Endothelial cell of umbilical vein (primary cell): ENCODE results near the gene MAP1B. TPM values are rescaled to one million over a fixed set of nuclear protein-coding genes. Genes with fewer than 3 reads are reported as not detected.

Experiments used
- BruUV-seq: library from RNA; stranded (reverse); fragments of 400-500 nt; replicated peaks from 2 replicates; lab custom pipeline; 2021; lab: Mats Ljungman, UMichigan
- CTCF ChIA-PET: fragments of 300-600, 350-600 bp; sonication (Branson Sonifier 250); formaldehyde crosslinking; loops from one replicate; lab custom pipeline; 2021; ENCODE audit warnings: antibody characterized with exemption, inconsistent platforms; lab: Charles Lee
- POLR2A ChIA-PET: fragments of 300-600, 350-600 bp; sonication (Branson Sonifier 250); formaldehyde crosslinking; loops from one replicate; lab custom pipeline; 2021; ENCODE audit warnings: antibody characterized with exemption, inconsistent platforms; lab: Charles Lee
- DNase-seq: peaks from one replicate; pipeline ENCODE4 v3.0.0-alpha.2; 2011; ENCODE audit warnings: low read depth, low spot score
- FAIRE-seq: peaks from 2 replicates; lab custom pipeline; 2011; peaks lifted over from hg19 to GRCh38; lab: Jason Lieb, UNC
- H2AFZ ChIP-seq: 2 replicates; pipeline ENCODE4 v1.6.0; 2012; ENCODE audit warnings: low read depth, low read length, control low read depth, inconsistent platforms
- H3K27ac ChIP-seq: 2 replicates; pipeline ENCODE4 v1.5.1; 2011; ENCODE audit warnings: low read depth, mild to moderate bottlenecking, control low read depth, low read length, moderate library complexity; ENCODE audit not compliant: insufficient read depth
- H3K27me3 ChIP-seq, 2 experiments: 2 replicates each; pipeline versions ENCODE4 v1.6.0 to v1.6.1; 2011; ENCODE audit warnings: low read length in 2 of 2, mixed read lengths in 1 of 2; ENCODE audit not compliant: control insufficient read depth in 2 of 2, insufficient read depth in 2 of 2
- H3K36me3 ChIP-seq, 2 experiments: 2 replicates in 1 of 2; 3 replicates in 1 of 2; pipeline ENCODE4 v1.5.1; 2011; ENCODE audit warnings: low read length in 2 of 2, mild to moderate bottlenecking in 1 of 2, moderate library complexity in 1 of 2; ENCODE audit not compliant: control insufficient read depth in 2 of 2, insufficient read depth in 2 of 2; ENCODE audit errors: extremely low read depth in 1 of 2
- H3K4me1 ChIP-seq: 3 replicates; pipeline ENCODE4 v1.5.1; 2011; ENCODE audit warnings: mild to moderate bottlenecking, low read length; ENCODE audit not compliant: control insufficient read depth, insufficient read depth; ENCODE audit errors: extremely low read depth
- H3K4me2 ChIP-seq: 2 replicates; pipeline ENCODE4 v1.6.1; 2011; ENCODE audit warnings: low read length, control low read depth, mixed read lengths; ENCODE audit not compliant: insufficient read depth
- H3K4me3 ChIP-seq, 3 experiments: fragments of 200-600 bp in 1 of 3; sonication (generic), shearing (Covaris generic) in 1 of 3; replicated peaks in 1 of 3; 2 replicates each; pipeline ENCODE4 v1.5.1; 2011 to 2016; ENCODE audit warnings: control low read depth in 3 of 3, low read length in 3 of 3, mild to moderate bottlenecking in 2 of 3, inconsistent platforms in 1 of 3, low read depth in 1 of 3, moderate library complexity in 1 of 3; ENCODE audit not compliant: insufficient read depth in 1 of 3
- H3K79me2 ChIP-seq: 2 replicates; pipeline ENCODE4 v1.6.0; 2012; ENCODE audit warnings: low read length, inconsistent platforms; ENCODE audit not compliant: control insufficient read depth, insufficient read depth
- H3K9ac ChIP-seq: replicated peaks from 2 replicates; pipeline ENCODE3; 2011; ENCODE audit warnings: low read length, control low read depth; ENCODE audit not compliant: insufficient read depth; ENCODE audit errors: extremely low read depth
- H3K9me1 ChIP-seq: replicated peaks from 3 replicates; pipeline ENCODE4 v1.6.0; 2011; ENCODE audit warnings: mild to moderate bottlenecking, low read length; ENCODE audit not compliant: control insufficient read depth, insufficient read depth; ENCODE audit errors: extremely low read depth
- H3K9me3 ChIP-seq: replicated peaks from 2 replicates; pipeline ENCODE4 v1.5.1; 2012; ENCODE audit warnings: low read length, inconsistent platforms; ENCODE audit not compliant: control insufficient read depth, insufficient read depth
- H4K20me1 ChIP-seq: replicated peaks from 2 replicates; pipeline ENCODE3; 2011; ENCODE audit warnings: mild to moderate bottlenecking, low read length; ENCODE audit not compliant: control insufficient read depth, insufficient read depth; ENCODE audit errors: extremely low read depth
- EZH2 ChIP-seq: IDR thresholded peaks from 2 replicates; pipeline ENCODE4 v1.6.1; 2012; ENCODE audit warnings: borderline replicate concordance, low read depth, mild to moderate bottlenecking, moderate library complexity, low read length, inconsistent platforms; ENCODE audit not compliant: severe bottlenecking
- FOS ChIP-seq: IDR thresholded peaks from 2 replicates; pipeline ENCODE4 v1.6.1; 2011; ENCODE audit warnings: mild to moderate bottlenecking, low read length, moderate library complexity, borderline replicate concordance; ENCODE audit not compliant: insufficient read depth
- GATA2 ChIP-seq: IDR thresholded peaks from 2 replicates; pipeline ENCODE4 v1.7.0; 2011; ENCODE audit warnings: low read depth, mild to moderate bottlenecking, moderate library complexity, mixed read lengths, low read length; ENCODE audit not compliant: insufficient read length, insufficient read depth
- MYC ChIP-seq: IDR thresholded peaks from one replicate; pipeline ENCODE4 v1.6.1; 2011; ENCODE audit warnings: mild to moderate bottlenecking, low read depth, low read length
- dilution Hi-C: fragments of 300-500 bp; cut with MboI; formaldehyde crosslinking; loops from one replicate; pipeline ENCODE4 v1.15.0; 2019; ENCODE audit warnings: low sequenced_read_pairs; ENCODE audit not compliant: extremely low pct_ligation_motif_present
- intact Hi-C: fragments of 100-400 bp; cut with micrococcal nuclease; formaldehyde crosslinking; loops from one replicate; pipeline ENCODE4 v1.10.0; 2022
- polyA plus RNA-seq, 4 experiments: library from polyadenylated mRNA; depleted of rRNA in 3 of 4; stranded (reverse) in 3 of 4; unstranded in 1 of 4; fragments of >200 nt; gene quantifications; 2 replicates each; pipeline versions ENCODE4 v1.2.1 to v1.2.3, GENCODE V29; 2011 to 2012; ENCODE audit warnings: missing spikeins in 1 of 4
- total RNA-seq: library from RNA; stranded (reverse); gene quantifications from 2 replicates; pipeline ENCODE4 v1.2.3, GENCODE V29; 2021

MAP1B gene
- total and polyA plus RNA-seq, 2 donors (not counting 3 experiments of a cell fraction or from before 2014, with no cell fraction given) = 55.9 to 263 TPM

- no peaks in the 10 kb centered on the region for H3K9me3 ChIP-seq
- CTCF ChIA-PET = interaction anchor here (1.0 kb wide), 1 partner anchor 9 kb away, joined by 3 read pairs; no protein-coding TSS in a partner anchor
- DNase-seq = no peak
- POLR2A ChIA-PET = no interaction called here
- H3K9me1 ChIP-seq = no peaks in the 10 kb centered on the region
- H3K36me3 ChIP-seq = no peaks in the 10 kb centered on the region
- H3K4me1 ChIP-seq = no peaks in the 10 kb centered on the region
- no peaks in the 10 kb centered on the region for H3K79me2 ChIP-seq
- no peak for FAIRE-seq
- H3K27ac ChIP-seq = no peak overlapping the region
- H3K9ac ChIP-seq = no peak overlapping the region
- peaks cover 2 to 4% of the 10 kb centered on the region in 2 experiments for H3K27me3 ChIP-seq
- H2AFZ ChIP-seq = no peak overlapping the region
- no TSS peak for BruUV-seq
- no peak for TF ChIP-seq EZH2
- TF ChIP-seq MYC = no peak
- H4K20me1 ChIP-seq = no peaks in the 10 kb centered on the region
- no peak overlapping the region for H3K4me2 ChIP-seq
- dilution Hi-C loops (no loop called here), intact Hi-C loops (no loop called here)
- no peak overlapping the region for H3K4me3 ChIP-seq
Measured at GRCh38 chr5:72092074-72092473, 15.2 kb upstream of the MAP1B start.

- CTCF ChIA-PET = interaction anchor here (1.0 kb wide), 1 partner anchor 10 kb away, joined by 4 read pairs; no protein-coding TSS in a partner anchor
- Histone ChIP-seq H3K9me3 (no peaks in the 10 kb centered on the region), H3K27ac (no peak overlapping the region), H3K27me3 (peaks cover 2 to 4% of the 10 kb centered on the region in 2 experiments), H4K20me1 (no peaks in the 10 kb centered on the region), H3K9me1 (no peaks in the 10 kb centered on the region), H3K79me2 (no peaks in the 10 kb centered on the region), H3K4me2 (no peak overlapping the region), H3K4me3 (no peak overlapping the region), H2AFZ (no peak overlapping the region), H3K4me1 (no peaks in the 10 kb centered on the region), H3K36me3 (no peaks in the 10 kb centered on the region), H3K9ac (no peak overlapping the region)
- POLR2A ChIA-PET = no interaction called here
- BruUV-seq = no TSS peak
- TF ChIP-seq GATA2 (peak; percentile 12), EZH2 (no peak), FOS (peak; percentile 61)
- no peak for DNase-seq
- dilution Hi-C loops = no loop called here
- FAIRE-seq = no peak
- intact Hi-C loops = no loop called here
Measured at GRCh38 chr5:72093217-72093616, 14.1 kb upstream of the MAP1B start.
